ENCODE data around the gene F2RL1.

GRCh38 chr5:76810236-76810635 lies 8.6 kb upstream of the F2RL1 start:
- TF ChIP-seq, protein P1, sequence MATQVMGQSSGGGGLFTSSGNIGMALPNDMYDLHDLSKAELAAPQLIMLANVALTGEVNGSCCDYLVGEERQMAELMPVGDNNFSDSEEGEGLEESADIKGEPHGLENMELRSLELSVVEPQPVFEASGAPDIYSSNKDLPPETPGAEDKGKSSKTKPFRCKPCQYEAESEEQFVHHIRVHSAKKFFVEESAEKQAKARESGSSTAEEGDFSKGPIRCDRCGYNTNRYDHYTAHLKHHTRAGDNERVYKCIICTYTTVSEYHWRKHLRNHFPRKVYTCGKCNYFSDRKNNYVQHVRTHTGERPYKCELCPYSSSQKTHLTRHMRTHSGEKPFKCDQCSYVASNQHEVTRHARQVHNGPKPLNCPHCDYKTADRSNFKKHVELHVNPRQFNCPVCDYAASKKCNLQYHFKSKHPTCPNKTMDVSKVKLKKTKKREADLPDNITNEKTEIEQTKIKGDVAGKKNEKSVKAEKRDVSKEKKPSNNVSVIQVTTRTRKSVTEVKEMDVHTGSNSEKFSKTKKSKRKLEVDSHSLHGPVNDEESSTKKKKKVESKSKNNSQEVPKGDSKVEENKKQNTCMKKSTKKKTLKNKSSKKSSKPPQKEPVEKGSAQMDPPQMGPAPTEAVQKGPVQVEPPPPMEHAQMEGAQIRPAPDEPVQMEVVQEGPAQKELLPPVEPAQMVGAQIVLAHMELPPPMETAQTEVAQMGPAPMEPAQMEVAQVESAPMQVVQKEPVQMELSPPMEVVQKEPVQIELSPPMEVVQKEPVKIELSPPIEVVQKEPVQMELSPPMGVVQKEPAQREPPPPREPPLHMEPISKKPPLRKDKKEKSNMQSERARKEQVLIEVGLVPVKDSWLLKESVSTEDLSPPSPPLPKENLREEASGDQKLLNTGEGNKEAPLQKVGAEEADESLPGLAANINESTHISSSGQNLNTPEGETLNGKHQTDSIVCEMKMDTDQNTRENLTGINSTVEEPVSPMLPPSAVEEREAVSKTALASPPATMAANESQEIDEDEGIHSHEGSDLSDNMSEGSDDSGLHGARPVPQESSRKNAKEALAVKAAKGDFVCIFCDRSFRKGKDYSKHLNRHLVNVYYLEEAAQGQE (IDR thresholded peaks at IDR 0.05; ENCODE audit: insufficient read depth in 1 of 2, low read depth in 2 of 2, low read length in 2 of 2): no peak
- no peak for TF ChIP-seq POLR2AphosphoS5 (IDR thresholded peaks at IDR 0.05; ENCODE audit: low read depth, low read length)
- no peak for TF ChIP-seq SIN3A (IDR thresholded peaks at IDR 0.05; ENCODE audit: borderline replicate concordance, insufficient read depth, low read length)
- TF ChIP-seq TAF1 (IDR thresholded peaks at IDR 0.05; ENCODE audit: borderline replicate concordance, insufficient read depth, low read length): no peak
- TF ChIP-seq FOXP2 (optimal IDR thresholded peaks at IDR 0.05; ENCODE audit: borderline replicate concordance, extremely low read depth, extremely low read length, insufficient read depth): no peak
